ENCODE results near the gene TMPRSS15.

DNA sequence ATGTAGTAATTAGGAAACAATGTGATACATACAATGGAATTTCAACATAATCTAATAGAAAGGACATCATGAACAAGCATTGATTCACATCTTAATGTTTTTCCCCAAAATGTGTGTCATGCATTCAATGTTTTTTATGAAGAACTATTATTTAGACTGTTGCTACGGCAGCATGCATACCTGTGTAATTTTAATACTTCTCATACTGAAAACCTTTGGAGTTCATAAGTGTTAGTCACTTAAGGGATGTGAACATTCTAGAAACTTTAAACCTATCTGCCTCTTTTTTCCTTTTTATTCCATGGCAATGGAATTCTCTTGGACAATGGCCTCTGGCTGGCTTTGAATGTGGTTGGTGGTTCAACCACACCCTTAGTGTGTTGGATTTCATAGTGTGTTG, 48.6 kb downstream of the TMPRSS15 start:
- TF ChIP-seq TAF1 (IDR thresholded peaks at IDR 0.05; ENCODE audit: borderline replicate concordance, insufficient read depth, low read length) (no peak), POLR2AphosphoS5 (IDR thresholded peaks at IDR 0.05; ENCODE audit: low read depth, low read length) (no peak)

Measured in PFSK-1 (cell line).